H9 (cell line): Measurements from ENCODE around the gene PAXX. TPM values are rescaled to one million over a fixed set of nuclear protein-coding genes. Genes with fewer than 3 reads are reported as not detected.
A peak's percentile ranks its signal among the peaks of the same experiment; 100 is the strongest.

Source experiments
- DNase-seq: peaks from one replicate; pipeline ENCODE4 v3.0.0-alpha.2; 2017
- H2AFZ ChIP-seq: one replicate; pipeline ENCODE4 v1.6.1; 2013; ENCODE audit warnings: mild to moderate bottlenecking, low read length, control low read depth, moderate library complexity
- H2AK5ac ChIP-seq: 2 replicates; pipeline ENCODE4 v1.6.1; 2013; ENCODE audit warnings: low read length, control low read depth, mixed read lengths; ENCODE audit not compliant: insufficient read length
- H2BK120ac ChIP-seq: one replicate; pipeline ENCODE4 v1.6.1; 2013; ENCODE audit warnings: low read depth, mild to moderate bottlenecking, low read length, control low read depth, inconsistent platforms; ENCODE audit not compliant: poor library complexity, severe bottlenecking
- H2BK12ac ChIP-seq: 2 replicates; pipeline ENCODE4 v1.6.1; 2013; ENCODE audit warnings: low read length, control low read depth, mixed read lengths, low read depth; ENCODE audit not compliant: insufficient read length
- H2BK15ac ChIP-seq: 2 replicates; pipeline ENCODE4 v1.6.1; 2013; ENCODE audit warnings: low read depth, low read length, control low read depth
- H2BK20ac ChIP-seq: one replicate; pipeline ENCODE4 v1.6.1; 2013; ENCODE audit warnings: low read depth, mild to moderate bottlenecking, low read length, control low read depth, inconsistent platforms; ENCODE audit not compliant: poor library complexity, severe bottlenecking
- H2BK5ac ChIP-seq: 2 replicates; pipeline ENCODE4 v1.6.1; 2013; ENCODE audit warnings: low read length, control low read depth, mixed read lengths; ENCODE audit not compliant: insufficient read length
- H3K14ac ChIP-seq: 2 replicates; pipeline ENCODE4 v1.6.1; 2013; ENCODE audit warnings: low read length, control low read depth; ENCODE audit not compliant: insufficient read depth
- H3K18ac ChIP-seq: 2 replicates; pipeline ENCODE4 v1.6.1; 2013; ENCODE audit warnings: low read depth, mild to moderate bottlenecking, mixed read lengths, low read length, control low read depth; ENCODE audit not compliant: insufficient read length
- H3K23ac ChIP-seq: 2 replicates; pipeline ENCODE4 v1.6.1; 2013; ENCODE audit warnings: low read length, control low read depth, mixed read lengths, low read depth; ENCODE audit not compliant: insufficient read length
- H3K23me2 ChIP-seq: 2 replicates; pipeline ENCODE4 v1.6.1; 2013; ENCODE audit warnings: low read depth, mild to moderate bottlenecking, mixed read lengths, low read length, control low read depth; ENCODE audit not compliant: insufficient read length, poor library complexity, severe bottlenecking
- H3K27ac ChIP-seq: 2 replicates; pipeline ENCODE4 v1.5.1; 2013; ENCODE audit warnings: low read length, control low read depth, mixed read lengths, low read depth; ENCODE audit not compliant: insufficient read length
- H3K27me3 ChIP-seq: 2 replicates; pipeline ENCODE4 v1.6.1; 2013; ENCODE audit warnings: low read length, control low read depth, inconsistent platforms; ENCODE audit not compliant: insufficient read depth
- H3K4ac ChIP-seq: 2 replicates; pipeline ENCODE4 v1.6.1; 2013; ENCODE audit warnings: low read depth, mild to moderate bottlenecking, control low read depth, inconsistent platforms, low read length, moderate library complexity
- H3K4me1 ChIP-seq: 2 replicates; pipeline ENCODE4 v1.6.1; 2013; ENCODE audit warnings: low read length, control low read depth, inconsistent platforms; ENCODE audit not compliant: insufficient read depth
- H3K4me2 ChIP-seq: 2 replicates; pipeline ENCODE4 v1.6.1; 2013; ENCODE audit warnings: low read length, control low read depth, mixed read lengths; ENCODE audit not compliant: insufficient read length, insufficient read depth
- H3K56ac ChIP-seq: 2 replicates; pipeline ENCODE4 v1.6.1; 2013; ENCODE audit warnings: low read depth, mild to moderate bottlenecking, mixed read lengths, low read length, control low read depth; ENCODE audit not compliant: insufficient read length
- H3K79me1 ChIP-seq: 2 replicates; pipeline ENCODE4 v1.6.1; 2013; ENCODE audit warnings: low read depth, mild to moderate bottlenecking, moderate library complexity, low read length, control low read depth, inconsistent platforms; ENCODE audit not compliant: insufficient read depth, poor library complexity, severe bottlenecking
- H3K79me2 ChIP-seq: 2 replicates; pipeline ENCODE4 v1.6.1; 2013; ENCODE audit warnings: low read length, control low read depth, inconsistent platforms; ENCODE audit not compliant: insufficient read depth
- H3K9ac ChIP-seq: 2 replicates; pipeline ENCODE4 v1.6.1; 2013; ENCODE audit warnings: low read length, control low read depth, mixed read lengths; ENCODE audit not compliant: insufficient read length; ENCODE audit errors: extremely low read depth
- H3K9me3 ChIP-seq: one replicate; pipeline ENCODE4 v1.6.1; 2013; ENCODE audit warnings: low read depth, low read length, inconsistent platforms; ENCODE audit not compliant: control insufficient read depth
- H3T11ph ChIP-seq: one replicate; pipeline ENCODE4 v1.6.1; 2013; ENCODE audit warnings: mild to moderate bottlenecking, low read length, control low read depth, inconsistent platforms
- H4K20me1 ChIP-seq: one replicate; pipeline ENCODE4 v1.6.1; 2013; ENCODE audit not compliant: control insufficient read depth, insufficient read length, insufficient read depth
- H4K5ac ChIP-seq: 2 replicates; pipeline ENCODE4 v1.6.1; 2013; ENCODE audit warnings: low read depth, mild to moderate bottlenecking, mixed read lengths, low read length, control low read depth; ENCODE audit not compliant: insufficient read length
- H4K8ac ChIP-seq: replicated peaks from 2 replicates; pipeline ENCODE4 v1.6.1; 2013; ENCODE audit warnings: low read length, control low read depth, mixed read lengths, low read depth; ENCODE audit not compliant: insufficient read length
- H4K91ac ChIP-seq: 2 replicates; pipeline ENCODE4 v1.6.1; 2013; ENCODE audit warnings: low read depth, mild to moderate bottlenecking, moderate library complexity, mixed read lengths, low read length, control low read depth; ENCODE audit not compliant: insufficient read length
- H3K27ac Mint-ChIP-seq, 3 experiments: 2 replicates in 2 of 3; 3 replicates in 1 of 3; pipeline ENCODE4 v1.8.0; 2020 to 2021; ENCODE audit warnings: mixed read lengths in 3 of 3, mild to moderate bottlenecking in 1 of 3, moderate library complexity in 1 of 3
- H3K27me3 Mint-ChIP-seq: 2 replicates; pipeline ENCODE4 v1.8.0; 2021; ENCODE audit warnings: low read depth, mild to moderate bottlenecking, moderate library complexity, mixed read lengths
- H3K36me3 Mint-ChIP-seq, 3 experiments: 2 replicates in 2 of 3; 3 replicates in 1 of 3; pipeline ENCODE4 v1.8.0; 2020 to 2021; ENCODE audit warnings: low read depth in 3 of 3, mixed read lengths in 3 of 3; ENCODE audit not compliant: insufficient read depth in 1 of 3
- H3K4me1 Mint-ChIP-seq, 2 experiments: 2 replicates each; pipeline ENCODE4 v1.8.0; 2020; ENCODE audit warnings: mixed read lengths in 2 of 2
- H3K4me3 Mint-ChIP-seq, 2 experiments: 2 replicates in 1 of 2; 3 replicates in 1 of 2; pipeline ENCODE4 v1.8.0; 2020 to 2021; ENCODE audit warnings: mild to moderate bottlenecking in 2 of 2, mixed read lengths in 2 of 2, moderate library complexity in 1 of 2
- H3K9me3 Mint-ChIP-seq, 2 experiments: 2 replicates in 1 of 2; 3 replicates in 1 of 2; pipeline ENCODE4 v1.8.0; 2020; ENCODE audit warnings: mild to moderate bottlenecking in 2 of 2, mixed read lengths in 2 of 2, moderate library complexity in 1 of 2
- WGBS: extraction: QIAGEN DNeasy Blood & Tissue Kit; methylation state at CpG from one replicate; pipeline ENCODE4 v1.1.7; 2013; ENCODE audit warnings: missing lambda C conversion rate, low lambda C conversion rate, mixed read lengths; ENCODE audit not compliant: insufficient read length; ENCODE audit errors: extremely low coverage; 5-methylcytosine and 5-hydroxymethylcytosine counted together
- total RNA-seq: library from RNA; stranded (reverse); gene quantifications from 2 replicates; pipeline ENCODE4 v1.2.1, GENCODE V29; 2021
- TF ChIP-seq, protein P1 (sequence below): fragments of 200-600 bp; sonication (generic); conservative IDR thresholded peaks from 3 replicates; pipeline ENCODE4 v1.8.0; 2021; ENCODE audit warnings: antibody characterized with exemption, mild to moderate bottlenecking

PAXX gene
- total RNA-seq, 1 experiment from 2014 or later = 51.2 TPM

DNA sequence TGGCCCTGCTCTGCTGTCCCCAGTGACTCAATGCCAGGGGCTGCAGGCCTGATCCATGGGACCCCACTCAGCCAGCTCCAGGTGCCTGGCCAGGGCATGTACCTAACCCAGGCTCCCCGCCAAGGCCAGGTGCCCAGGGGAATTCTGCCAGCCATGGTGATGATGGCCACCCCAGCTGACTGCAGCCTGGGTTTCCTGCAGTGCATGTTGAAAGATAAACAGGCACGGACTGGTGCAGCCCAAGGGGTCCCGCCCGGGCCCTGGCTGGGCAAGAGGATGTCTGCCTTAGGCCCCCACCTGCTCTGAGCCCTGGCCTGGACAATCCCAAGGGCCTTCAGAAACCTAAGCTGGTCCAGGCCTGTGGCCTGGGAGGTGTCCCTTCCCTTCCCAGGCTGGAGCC, 34.6 kb downstream of the PAXX start:
- H2BK5ac ChIP-seq = no peak overlapping the region
- H4K91ac ChIP-seq = no peak overlapping the region
- H2BK120ac ChIP-seq = no peak overlapping the region
- no peak overlapping the region for H3K23ac ChIP-seq
- H3K4me1 Mint-ChIP-seq = peaks cover 2 to 17% of the 10 kb centered on the region in 2 experiments; a peak in 3 of 4 replicates
- H3K79me1 ChIP-seq = no peaks in the 10 kb centered on the region
- no peaks in the 10 kb centered on the region for H3K9me3 ChIP-seq
- H2BK20ac ChIP-seq = no peak overlapping the region
- no peak overlapping the region for H3K9ac ChIP-seq
- peaks cover 9% of the 10 kb centered on the region for H3K23me2 ChIP-seq
- peak overlapping the region in 1 of 2 experiments; percentile 66; a peak in 1 of 5 replicates for H3K4me3 Mint-ChIP-seq
- no peak overlapping the region for H3K14ac ChIP-seq
- H3K4ac ChIP-seq = no peak overlapping the region
- H3K79me2 ChIP-seq = no peaks in the 10 kb centered on the region
- H2AK5ac ChIP-seq = no peak overlapping the region
- no peak overlapping the region for H3K18ac ChIP-seq
- H4K20me1 ChIP-seq = peaks cover 2% of the 10 kb centered on the region
- no peak overlapping the region for H3T11ph ChIP-seq
- no peak overlapping the region for H2BK15ac ChIP-seq
- H3K27ac ChIP-seq = no peak overlapping the region
- WGBS = no CpG with 5 or more reads among the region's 4 CpGs
- no peak overlapping the region for H4K5ac ChIP-seq
- H3K27me3 ChIP-seq = no peaks in the 10 kb centered on the region
- H2AFZ ChIP-seq = no peak overlapping the region
- H3K27ac Mint-ChIP-seq = no peak overlapping the region
- no peaks in the 10 kb centered on the region for H3K36me3 Mint-ChIP-seq
- peaks cover 23% of the 10 kb centered on the region for H3K27me3 Mint-ChIP-seq
- no peak overlapping the region for H3K4me2 ChIP-seq
- no peaks in the 10 kb centered on the region for H3K9me3 Mint-ChIP-seq
- DNase-seq = no peak
- H2BK12ac ChIP-seq = no peak overlapping the region
- no peaks in the 10 kb centered on the region for H3K4me1 ChIP-seq
- H3K56ac ChIP-seq = no peak overlapping the region
- no peak overlapping the region for H4K8ac ChIP-seq
- TF ChIP-seq, protein P1, sequence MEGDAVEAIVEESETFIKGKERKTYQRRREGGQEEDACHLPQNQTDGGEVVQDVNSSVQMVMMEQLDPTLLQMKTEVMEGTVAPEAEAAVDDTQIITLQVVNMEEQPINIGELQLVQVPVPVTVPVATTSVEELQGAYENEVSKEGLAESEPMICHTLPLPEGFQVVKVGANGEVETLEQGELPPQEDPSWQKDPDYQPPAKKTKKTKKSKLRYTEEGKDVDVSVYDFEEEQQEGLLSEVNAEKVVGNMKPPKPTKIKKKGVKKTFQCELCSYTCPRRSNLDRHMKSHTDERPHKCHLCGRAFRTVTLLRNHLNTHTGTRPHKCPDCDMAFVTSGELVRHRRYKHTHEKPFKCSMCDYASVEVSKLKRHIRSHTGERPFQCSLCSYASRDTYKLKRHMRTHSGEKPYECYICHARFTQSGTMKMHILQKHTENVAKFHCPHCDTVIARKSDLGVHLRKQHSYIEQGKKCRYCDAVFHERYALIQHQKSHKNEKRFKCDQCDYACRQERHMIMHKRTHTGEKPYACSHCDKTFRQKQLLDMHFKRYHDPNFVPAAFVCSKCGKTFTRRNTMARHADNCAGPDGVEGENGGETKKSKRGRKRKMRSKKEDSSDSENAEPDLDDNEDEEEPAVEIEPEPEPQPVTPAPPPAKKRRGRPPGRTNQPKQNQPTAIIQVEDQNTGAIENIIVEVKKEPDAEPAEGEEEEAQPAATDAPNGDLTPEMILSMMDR = no peak
